NCI-H345 (cell line): ENCODE results near the gene XRN2.

ENCODE experiments used
- DNase-seq: peaks from one replicate; lab custom pipeline; 2025; lab: John Stamatoyannopoulos, UW

XRN2 gene

GRCh38 chr20:21301940-21302663, 1.0 kb upstream of the XRN2 start:
- no peak for DNase-seq

GRCh38 chr20:21302664-21303060, 469 bp upstream of the XRN2 start:
- DNase-seq: no peak

DNA sequence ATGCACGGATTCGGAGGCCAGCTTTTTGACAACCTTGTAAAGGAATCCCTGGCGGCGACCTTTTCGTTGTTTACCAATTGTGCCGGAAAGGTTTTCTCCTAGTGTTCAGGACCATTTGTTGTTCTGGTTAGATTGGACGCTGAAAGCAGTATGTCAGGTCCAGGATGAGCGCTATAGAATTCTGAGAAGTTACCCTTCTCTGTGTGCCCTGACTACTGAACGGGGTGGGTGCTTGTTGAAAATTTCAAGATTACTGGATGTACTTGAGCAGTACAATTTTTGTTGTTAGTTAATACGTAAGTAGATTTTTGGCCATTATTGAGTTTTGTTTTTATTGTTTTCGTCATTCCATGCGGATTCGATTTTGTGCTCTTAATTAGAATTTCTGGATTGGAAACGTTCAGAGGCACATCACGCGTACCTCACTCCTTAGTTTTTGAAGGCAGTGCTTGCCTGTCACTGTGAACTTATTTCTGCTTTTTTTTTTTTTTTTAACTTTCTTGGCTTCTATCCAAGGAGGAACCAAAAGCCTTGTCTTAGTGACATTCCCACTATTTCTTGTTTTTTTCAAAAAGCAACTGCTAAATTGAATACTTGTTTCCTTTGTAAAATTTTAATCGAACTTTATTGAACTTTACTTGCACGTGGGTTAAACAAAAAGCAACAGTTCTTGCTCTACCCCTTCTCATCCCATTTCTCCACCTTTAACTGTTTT, 898 bp downstream of the XRN2 start:
- DNase-seq: no peak

DNA sequence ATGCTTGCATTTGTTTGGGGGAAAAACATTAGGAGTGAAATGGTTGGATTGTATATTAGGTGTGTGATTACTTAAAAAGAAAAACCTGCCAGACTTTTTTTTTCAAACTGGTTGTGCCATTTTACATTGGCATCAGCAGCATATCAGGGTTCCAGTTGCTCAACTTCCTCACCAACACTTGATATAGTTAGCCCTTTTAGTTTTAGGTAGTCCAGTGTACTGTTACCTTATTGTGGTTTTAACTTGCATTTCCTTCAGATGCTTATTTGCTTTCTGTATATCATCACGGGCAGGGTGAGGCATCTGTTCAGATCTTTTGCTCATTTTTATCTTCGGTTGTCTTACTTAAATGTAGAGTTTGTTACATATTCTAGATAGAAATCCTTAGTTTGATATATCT, 5.2 kb downstream of the XRN2 start:
- DNase-seq: no peak

DNA sequence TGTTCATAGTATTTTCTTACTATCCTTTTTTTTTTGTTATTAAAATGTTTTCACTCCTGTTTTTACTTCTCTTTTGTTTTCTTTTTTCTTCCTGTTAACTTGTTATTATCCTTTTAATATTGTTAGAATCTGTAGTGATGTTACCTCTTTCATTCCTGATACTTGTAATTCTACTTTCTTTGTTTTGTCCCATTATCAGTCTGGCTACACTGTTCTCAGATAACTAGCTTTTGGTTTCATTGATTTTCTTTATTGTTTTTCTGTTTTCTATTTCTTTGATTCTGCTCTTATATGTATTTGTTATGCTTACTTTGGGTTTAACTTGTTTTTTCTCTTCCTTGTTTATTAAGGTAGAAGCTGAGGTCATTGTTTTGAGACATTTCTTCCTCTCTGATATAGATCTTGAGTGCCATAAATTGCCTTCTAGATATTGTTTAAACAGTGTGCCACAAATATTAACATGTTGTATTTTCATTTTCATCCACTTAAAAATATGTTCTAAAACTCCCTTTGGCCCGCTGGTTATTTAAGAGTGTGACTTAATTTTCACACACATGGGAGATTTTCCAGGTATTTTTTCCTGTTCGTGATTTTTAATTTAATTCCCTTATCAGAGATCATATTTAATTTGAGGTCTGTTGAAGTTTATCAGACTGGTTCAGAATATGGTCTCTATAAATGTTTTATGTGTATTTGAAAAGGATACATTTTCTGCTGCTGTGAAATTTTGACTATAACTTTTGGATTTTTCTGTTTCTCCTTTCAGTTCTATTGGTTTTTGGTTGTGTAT, 6.7 kb downstream of the XRN2 start:
- DNase-seq: no peak

DNA sequence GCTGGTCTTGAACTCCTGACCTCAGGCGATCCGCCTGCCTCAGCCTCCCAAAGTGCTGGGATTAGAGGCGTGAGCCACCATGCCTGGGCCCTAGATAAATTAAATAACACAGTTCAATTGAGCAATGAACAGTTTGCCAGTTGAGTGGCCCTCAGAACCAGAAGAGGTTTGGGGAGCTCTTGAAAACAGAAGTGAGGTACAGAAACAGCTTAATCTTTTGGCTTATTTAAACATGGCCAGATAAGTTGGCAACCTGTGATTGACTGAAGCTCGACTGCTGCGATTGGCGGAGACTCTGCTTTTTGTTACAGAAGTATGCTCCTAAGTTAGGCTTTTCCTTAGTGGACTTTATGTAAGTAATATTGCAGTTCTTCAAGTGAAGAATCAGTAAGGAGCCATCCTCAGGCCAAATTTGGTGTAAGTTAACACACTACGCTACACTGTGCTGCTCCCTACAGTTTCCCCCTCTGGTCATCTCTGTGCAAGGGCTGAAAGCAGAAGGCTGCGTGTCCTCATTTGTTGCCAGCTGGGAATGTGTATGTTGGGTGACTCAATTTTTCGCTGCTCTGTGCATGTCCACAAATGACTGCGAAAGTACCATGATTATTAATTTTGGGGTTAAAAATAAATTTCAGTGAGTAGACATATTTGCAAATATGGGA, 9.8 kb downstream of the XRN2 start:
- no peak for DNase-seq

DNA sequence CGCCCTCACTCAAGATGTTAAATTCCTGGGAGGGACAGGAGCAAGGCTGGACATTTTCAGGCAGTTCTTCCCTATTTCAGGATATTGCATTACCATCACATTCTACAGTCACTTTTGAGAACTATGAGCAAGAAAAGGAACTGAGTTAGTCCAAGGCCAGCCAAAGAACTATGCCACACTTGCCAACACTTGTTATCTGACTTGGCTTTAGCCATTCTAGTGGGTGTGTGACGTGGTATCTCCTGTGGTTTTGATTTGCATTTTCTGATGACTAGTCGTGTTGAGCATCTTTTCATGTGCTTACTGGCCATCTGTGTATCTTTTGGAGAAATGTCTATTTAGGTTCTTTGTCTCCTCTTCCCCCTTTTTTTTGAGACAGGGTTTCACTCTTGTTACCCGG, 12.0 kb downstream of the XRN2 start:
- no peak for DNase-seq

DNA sequence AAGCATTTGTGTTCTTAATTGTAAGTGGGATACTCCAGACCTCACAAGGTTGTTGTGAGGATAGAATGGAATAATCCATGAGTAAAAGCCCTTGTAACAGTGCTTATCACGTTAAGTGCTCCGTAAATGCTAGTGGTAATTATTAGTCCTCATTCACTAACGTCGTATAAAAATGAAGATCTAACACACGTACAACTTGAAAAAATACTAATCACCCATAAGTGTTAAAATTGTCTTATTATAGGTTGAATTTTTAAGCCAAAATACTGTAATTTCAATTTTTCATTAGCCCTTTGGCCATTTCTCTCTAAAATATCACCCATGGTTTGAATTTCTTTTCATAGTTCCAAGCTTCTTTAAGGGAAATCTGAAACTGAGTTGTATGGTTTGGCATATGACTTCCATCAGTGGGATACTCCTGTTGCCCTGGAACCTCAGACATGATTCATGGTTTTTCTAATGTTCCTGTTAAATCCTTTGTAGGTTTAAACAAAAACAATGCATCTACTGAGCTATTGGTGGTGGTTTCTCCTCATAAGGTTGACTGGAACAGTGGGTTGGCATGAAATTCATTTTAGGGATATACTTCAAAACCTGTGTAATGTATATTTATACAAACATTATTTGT, 19.1 kb downstream of the XRN2 start:
- no peak for DNase-seq

- DNase-seq: no peak
These were observed 19.8 kb downstream of the XRN2 start for GRCh38 chr20:21322921-21323331.

- DNase-seq: no peak
These were observed 20.5 kb downstream of the XRN2 start for GRCh38 chr20:21323640-21324039.

GRCh38 chr20:21324126-21324525, 21.0 kb downstream of the XRN2 start:
- DNase-seq: no peak

DNA sequence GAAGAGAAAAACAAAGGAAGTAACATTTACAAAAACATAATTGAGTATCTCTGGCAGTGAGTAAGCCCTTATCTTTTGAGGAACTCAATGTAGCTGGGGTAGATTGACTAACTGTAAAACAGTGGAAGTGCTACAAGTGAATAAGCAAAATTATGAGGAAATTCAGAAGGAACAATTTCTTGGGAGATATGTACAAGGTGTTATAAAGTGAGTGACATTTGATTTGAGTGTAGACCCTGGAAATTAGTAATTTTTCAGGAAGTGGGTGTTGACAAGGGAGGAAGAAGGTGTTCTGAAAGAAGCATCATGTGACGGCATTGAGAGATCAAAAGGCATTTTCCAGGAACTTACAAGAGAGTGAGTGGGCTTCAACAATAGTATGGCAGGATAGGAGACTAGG, 22.2 kb downstream of the XRN2 start:
- no peak for DNase-seq

GRCh38 chr20:21326700-21327099, 23.6 kb downstream of the XRN2 start:
- no peak for DNase-seq

GRCh38 chr20:21336455-21337151, 33.5 kb downstream of the XRN2 start:
- DNase-seq: no peak

- DNase-seq: no peak
These were observed 35.2 kb downstream of the XRN2 start for GRCh38 chr20:21338291-21338690.

DNA sequence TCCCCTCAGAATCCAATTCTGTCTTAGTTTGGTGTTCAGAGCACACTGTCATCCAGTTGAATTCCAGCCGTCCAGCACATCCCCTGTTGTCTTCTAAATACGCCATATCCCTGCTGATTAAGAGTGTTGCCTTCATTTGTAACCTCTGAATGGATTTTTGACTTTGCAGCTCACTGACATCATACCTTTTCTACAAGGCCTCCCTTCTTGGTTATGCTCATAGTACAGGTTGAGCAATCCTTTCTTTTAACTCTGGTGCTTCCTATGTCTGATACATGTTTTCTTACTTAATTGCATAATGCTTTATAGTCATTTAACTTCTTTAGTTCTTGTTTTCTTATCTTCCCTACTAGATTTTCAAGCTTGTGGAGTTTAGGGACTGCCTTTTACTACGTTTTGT, 36.4 kb downstream of the XRN2 start:
- DNase-seq: no peak

- DNase-seq: no peak
These were observed 38.0 kb downstream of the XRN2 start for GRCh38 chr20:21340991-21341697.

DNA sequence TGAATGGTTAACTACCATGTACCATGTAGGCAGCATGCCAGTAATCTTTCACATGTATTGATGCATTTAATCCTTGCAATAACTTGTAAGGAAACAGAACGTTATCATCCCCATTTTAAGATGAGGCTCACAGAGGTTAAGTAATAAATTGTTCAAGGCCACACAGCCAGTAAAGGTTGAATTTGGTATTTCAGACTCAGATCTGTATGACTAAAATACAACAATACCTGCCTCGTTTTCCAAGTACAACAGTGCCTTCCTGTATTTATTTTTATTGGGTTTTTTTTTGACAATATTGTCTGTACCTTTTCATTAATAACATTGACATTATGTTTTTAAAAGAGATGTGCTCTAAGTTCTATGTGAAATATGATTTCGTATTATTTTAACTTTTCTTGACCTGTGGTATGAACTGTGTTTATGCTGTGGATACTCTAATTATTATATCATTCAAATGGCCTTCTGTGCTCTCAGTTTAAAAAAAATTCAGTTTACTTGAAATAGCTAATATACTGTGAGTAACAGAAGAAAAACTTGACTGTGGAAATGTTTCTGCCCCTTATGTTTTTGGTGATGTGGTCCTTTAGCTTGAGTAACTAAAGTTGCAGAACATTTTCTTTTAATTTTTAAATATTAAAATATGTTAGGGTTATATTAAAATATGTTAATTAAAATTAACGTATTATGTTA, 39.7 kb downstream of the XRN2 start:
- no peak for DNase-seq

DNA sequence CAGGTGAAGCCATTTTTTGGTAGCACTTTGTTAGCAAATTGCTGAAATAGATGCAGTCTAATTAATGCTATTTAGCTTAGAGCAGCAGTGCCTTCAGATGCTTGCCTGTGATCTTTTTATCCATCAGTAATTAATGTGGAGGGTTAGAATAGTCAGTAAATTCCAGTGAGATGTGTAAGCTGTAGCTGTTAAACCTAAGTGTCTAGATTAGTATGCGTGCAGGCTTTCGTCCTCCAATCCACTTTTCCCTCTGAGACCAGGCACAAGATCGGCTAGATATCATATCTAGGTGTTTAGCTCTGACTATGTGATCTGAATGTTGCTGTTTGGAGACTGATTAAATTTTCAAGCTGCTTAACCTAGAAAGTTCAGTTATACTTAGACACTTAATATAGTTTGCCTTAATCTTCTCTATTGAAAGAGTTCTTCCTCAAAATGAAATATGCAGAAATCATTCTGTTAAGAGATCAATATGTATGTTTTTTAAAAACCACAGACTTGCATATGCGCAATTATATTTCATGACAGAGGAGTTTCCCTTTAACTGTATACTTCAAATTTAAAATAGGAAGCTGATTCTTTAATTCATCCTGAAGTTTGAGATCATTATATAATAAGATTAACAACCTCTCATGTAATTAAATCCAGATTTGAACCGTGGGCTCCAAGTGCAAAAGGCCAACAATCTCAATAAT, 41.2 kb downstream of the XRN2 start:
- DNase-seq: no peak
